ENCODE results near the gene DHDDS.

The DHDDS gene

GRCh38 chr1:26438041-26438440 lies 5.9 kb downstream of the DHDDS start:
- ChIA-PET CTCF (interaction anchor here (0.5 to 0.8 kb wide), 2 partner anchors 13 to 41 kb away, joined by 3 to 4 read pairs; no protein-coding TSS in a partner anchor), POLR2A (no interaction called here)
- DNase-seq: no peak
- Histone ChIP-seq H3K4me3 (ENCODE audit: control insufficient read depth in 1 of 7, extremely low read depth in 1 of 7, insufficient read depth in 4 of 7, low read depth in 2 of 7, low read length in 6 of 7) (no peak overlapping the region), H3K27me3 (replicated peaks in 2 of 5; ENCODE audit: control insufficient read depth in 4 of 5, insufficient read depth in 5 of 5, low read length in 4 of 5) (no peaks in the 10 kb centered on the region), H3K9me3 (ENCODE audit: control extremely low read depth in 1 of 5, control insufficient read depth in 4 of 5, insufficient read depth in 2 of 5, low read depth in 1 of 5, low read length in 4 of 5) (no peaks in the 10 kb centered on the region), H3K36me3 (ENCODE audit: control insufficient read depth in 4 of 4, insufficient read depth in 4 of 4, low read length in 3 of 4) (peaks cover 14 to 47% (median 35%) of the 10 kb centered on the region in 4 experiments), H3K4me1 (ENCODE audit: control extremely low read depth in 1 of 4, control insufficient read depth in 4 of 4, insufficient read depth in 4 of 4, low read length in 3 of 4) (peaks cover under 1 to 12% (median 6%) of the 10 kb centered on the region in 4 experiments), H3K27ac (ENCODE audit: insufficient read depth in 1 of 2, low read depth in 1 of 2, low read length in 2 of 2, poor library complexity in 1 of 2, severe bottlenecking in 2 of 2) (no peak overlapping the region)
- 98% methylated on average over 6 of the region's 6 CpGs for WGBS (ENCODE audit: insufficient coverage)

GRCh38 chr1:26440259-26440658 lies 8.1 kb downstream of the DHDDS start:
- Histone ChIP-seq H3K9me3 (ENCODE audit: control extremely low read depth in 1 of 5, control insufficient read depth in 4 of 5, insufficient read depth in 2 of 5, low read depth in 1 of 5, low read length in 4 of 5) (no peaks in the 10 kb centered on the region), H3K36me3 (ENCODE audit: control insufficient read depth in 4 of 4, insufficient read depth in 4 of 4, low read length in 3 of 4) (peaks cover 24 to 68% (median 43%) of the 10 kb centered on the region in 4 experiments), H3K27me3 (replicated peaks in 2 of 5; ENCODE audit: control insufficient read depth in 4 of 5, insufficient read depth in 5 of 5, low read length in 4 of 5) (no peaks in the 10 kb centered on the region), H3K27ac (ENCODE audit: insufficient read depth in 1 of 2, low read depth in 1 of 2, low read length in 2 of 2, poor library complexity in 1 of 2, severe bottlenecking in 2 of 2) (no peak overlapping the region), H3K4me1 (ENCODE audit: control extremely low read depth in 1 of 4, control insufficient read depth in 4 of 4, insufficient read depth in 4 of 4, low read length in 3 of 4) (no peaks in the 10 kb centered on the region), H3K4me3 (ENCODE audit: control insufficient read depth in 1 of 7, extremely low read depth in 1 of 7, insufficient read depth in 4 of 7, low read depth in 2 of 7, low read length in 6 of 7) (no peak overlapping the region)
- ChIA-PET POLR2A (no interaction called here), CTCF (no interaction called here)
- 100% methylated on average over 2 of the region's 2 CpGs for WGBS (ENCODE audit: insufficient coverage)
- DNase-seq: no peak

GRCh38 chr1:26449868-26450267 lies 17.7 kb downstream of the DHDDS start:
- H3K4me3 ChIP-seq (ENCODE audit: control insufficient read depth in 1 of 7, extremely low read depth in 1 of 7, insufficient read depth in 4 of 7, low read depth in 2 of 7, low read length in 6 of 7): no peak overlapping the region
- H3K36me3 ChIP-seq (ENCODE audit: control insufficient read depth in 4 of 4, insufficient read depth in 4 of 4, low read length in 3 of 4): peaks cover 15 to 64% (median 31%) of the 10 kb centered on the region in 4 experiments
- H3K27me3 ChIP-seq (replicated peaks in 2 of 5; ENCODE audit: control insufficient read depth in 4 of 5, insufficient read depth in 5 of 5, low read length in 4 of 5): no peaks in the 10 kb centered on the region
- H3K27ac ChIP-seq (ENCODE audit: insufficient read depth in 1 of 2, low read depth in 1 of 2, low read length in 2 of 2, poor library complexity in 1 of 2, severe bottlenecking in 2 of 2): no peak overlapping the region
- H3K4me1 ChIP-seq (ENCODE audit: control extremely low read depth in 1 of 4, control insufficient read depth in 4 of 4, insufficient read depth in 4 of 4, low read length in 3 of 4): no peaks in the 10 kb centered on the region
- 93% methylated on average over 2 of the region's 3 CpGs for WGBS (ENCODE audit: insufficient coverage)
- H3K9me3 ChIP-seq (ENCODE audit: control extremely low read depth in 1 of 5, control insufficient read depth in 4 of 5, insufficient read depth in 2 of 5, low read depth in 1 of 5, low read length in 4 of 5): no peaks in the 10 kb centered on the region
- CTCF ChIA-PET: no interaction called here
- DNase-seq: no peak
- POLR2A ChIA-PET: no interaction called here

- no CpG with 5 or more reads among the region's 3 CpGs for WGBS (ENCODE audit: insufficient coverage)
- Histone ChIP-seq H3K27me3 (replicated peaks in 2 of 5; ENCODE audit: control insufficient read depth in 4 of 5, insufficient read depth in 5 of 5, low read length in 4 of 5) (no peaks in the 10 kb centered on the region), H3K4me3 (ENCODE audit: control insufficient read depth in 1 of 7, extremely low read depth in 1 of 7, insufficient read depth in 4 of 7, low read depth in 2 of 7, low read length in 6 of 7) (no peak overlapping the region), H3K9me3 (ENCODE audit: control extremely low read depth in 1 of 5, control insufficient read depth in 4 of 5, insufficient read depth in 2 of 5, low read depth in 1 of 5, low read length in 4 of 5) (no peaks in the 10 kb centered on the region), H3K27ac (ENCODE audit: insufficient read depth in 1 of 2, low read depth in 1 of 2, low read length in 2 of 2, poor library complexity in 1 of 2, severe bottlenecking in 2 of 2) (no peak overlapping the region), H3K4me1 (ENCODE audit: control extremely low read depth in 1 of 4, control insufficient read depth in 4 of 4, insufficient read depth in 4 of 4, low read length in 3 of 4) (no peaks in the 10 kb centered on the region), H3K36me3 (ENCODE audit: control insufficient read depth in 4 of 4, insufficient read depth in 4 of 4, low read length in 3 of 4) (peaks cover 18 to 65% (median 34%) of the 10 kb centered on the region in 4 experiments)
- ChIA-PET POLR2A (no interaction called here), CTCF (interaction anchor here (1.9 kb wide), 1 partner anchor 13 kb away, joined by 4 read pairs; no protein-coding TSS in a partner anchor)
- DNase-seq: no peak
Observed at GRCh38 chr1:26450908-26451307, 18.8 kb downstream of the DHDDS start.

- no peaks in the 10 kb centered on the region for H3K27me3 ChIP-seq (replicated peaks in 2 of 5; ENCODE audit: control insufficient read depth in 4 of 5, insufficient read depth in 5 of 5, low read length in 4 of 5)
- ChIA-PET POLR2A (no interaction called here), CTCF (no interaction called here)
- H3K36me3 ChIP-seq (ENCODE audit: control insufficient read depth in 4 of 4, insufficient read depth in 4 of 4, low read length in 3 of 4): peaks cover 13 to 55% (median 28%) of the 10 kb centered on the region in 4 experiments
- no peak overlapping the region for H3K27ac ChIP-seq (ENCODE audit: insufficient read depth in 1 of 2, low read depth in 1 of 2, low read length in 2 of 2, poor library complexity in 1 of 2, severe bottlenecking in 2 of 2)
- 100% methylated on average over 2 of the region's 5 CpGs for WGBS (ENCODE audit: insufficient coverage)
- no peaks in the 10 kb centered on the region for H3K4me1 ChIP-seq (ENCODE audit: control extremely low read depth in 1 of 4, control insufficient read depth in 4 of 4, insufficient read depth in 4 of 4, low read length in 3 of 4)
- H3K4me3 ChIP-seq (ENCODE audit: control insufficient read depth in 1 of 7, extremely low read depth in 1 of 7, insufficient read depth in 4 of 7, low read depth in 2 of 7, low read length in 6 of 7): no peak overlapping the region
- DNase-seq: no peak
- H3K9me3 ChIP-seq (ENCODE audit: control extremely low read depth in 1 of 5, control insufficient read depth in 4 of 5, insufficient read depth in 2 of 5, low read depth in 1 of 5, low read length in 4 of 5): no peaks in the 10 kb centered on the region
Observed at GRCh38 chr1:26452459-26453183, 20.5 kb downstream of the DHDDS start.

- Histone ChIP-seq H3K27me3 (replicated peaks in 2 of 5; ENCODE audit: control insufficient read depth in 4 of 5, insufficient read depth in 5 of 5, low read length in 4 of 5) (no peaks in the 10 kb centered on the region), H3K9me3 (ENCODE audit: control extremely low read depth in 1 of 5, control insufficient read depth in 4 of 5, insufficient read depth in 2 of 5, low read depth in 1 of 5, low read length in 4 of 5) (no peaks in the 10 kb centered on the region), H3K4me3 (ENCODE audit: control insufficient read depth in 1 of 7, extremely low read depth in 1 of 7, insufficient read depth in 4 of 7, low read depth in 2 of 7, low read length in 6 of 7) (no peak overlapping the region), H3K27ac (ENCODE audit: insufficient read depth in 1 of 2, low read depth in 1 of 2, low read length in 2 of 2, poor library complexity in 1 of 2, severe bottlenecking in 2 of 2) (no peak overlapping the region), H3K36me3 (ENCODE audit: control insufficient read depth in 4 of 4, insufficient read depth in 4 of 4, low read length in 3 of 4) (peaks cover 17 to 58% (median 34%) of the 10 kb centered on the region in 4 experiments), H3K4me1 (ENCODE audit: control extremely low read depth in 1 of 4, control insufficient read depth in 4 of 4, insufficient read depth in 4 of 4, low read length in 3 of 4) (no peaks in the 10 kb centered on the region)
- ChIA-PET CTCF (interaction anchor here (1.0 kb wide), 1 partner anchor 11 kb away, joined by 3 read pairs; no protein-coding TSS in a partner anchor), POLR2A (no interaction called here)
- DNase-seq: no peak
- no CpG with 5 or more reads among the region's 1 CpG for WGBS (ENCODE audit: insufficient coverage)
Observed at GRCh38 chr1:26459148-26459547, 27.0 kb downstream of the DHDDS start.

- 100% methylated on average over 3 of the region's 3 CpGs for WGBS (ENCODE audit: insufficient coverage)
- CTCF ChIA-PET: interaction anchor here (1.5 kb wide), 1 partner anchor 10 kb away, joined by 8 read pairs; no protein-coding TSS in a partner anchor
Observed at GRCh38 chr1:26459573-26460031, 27.5 kb downstream of the DHDDS start.

More at GRCh38 chr1:26459573-26460031, 27.5 kb downstream of the DHDDS start:
- Histone ChIP-seq H3K9me3 (ENCODE audit: control extremely low read depth in 1 of 5, control insufficient read depth in 4 of 5, insufficient read depth in 2 of 5, low read depth in 1 of 5, low read length in 4 of 5) (no peaks in the 10 kb centered on the region), H3K4me1 (ENCODE audit: control extremely low read depth in 1 of 4, control insufficient read depth in 4 of 4, insufficient read depth in 4 of 4, low read length in 3 of 4) (no peaks in the 10 kb centered on the region), H3K4me3 (ENCODE audit: control insufficient read depth in 1 of 7, extremely low read depth in 1 of 7, insufficient read depth in 4 of 7, low read depth in 2 of 7, low read length in 6 of 7) (no peak overlapping the region), H3K36me3 (ENCODE audit: control insufficient read depth in 4 of 4, insufficient read depth in 4 of 4, low read length in 3 of 4) (peaks cover 19 to 58% (median 38%) of the 10 kb centered on the region in 4 experiments), H3K27me3 (replicated peaks in 2 of 5; ENCODE audit: control insufficient read depth in 4 of 5, insufficient read depth in 5 of 5, low read length in 4 of 5) (no peaks in the 10 kb centered on the region), H3K27ac (ENCODE audit: insufficient read depth in 1 of 2, low read depth in 1 of 2, low read length in 2 of 2, poor library complexity in 1 of 2, severe bottlenecking in 2 of 2) (no peak overlapping the region)
- no peak for DNase-seq
- POLR2A ChIA-PET: no interaction called here

All from common myeloid progenitor, CD34-positive (primary cell).